Hair follicular keratinocyte (primary cell): ENCODE data around the gene EXTL1. TPM values are rescaled to one million over a fixed set of nuclear protein-coding genes. Genes with fewer than 3 reads are reported as not detected.

Source experiments
- total RNA-seq: library from RNA; depleted of rRNA; stranded (reverse); fragments of >200 nt; gene quantifications from 2 replicates; pipeline ENCODE4 v1.2.3, GENCODE V29; 2015

Gene EXTL1
- not detected in 2 replicates for total RNA-seq

GRCh38 chr1:26021647-26022403 is at the start of gene EXTL1:
EXTL1 (plus strand) TSS chr1:26021775; CDS start chr1:26022647, 872 bp downstream.

GRCh38 chr1:25997828-25998761 is 23.5 kb upstream of the EXTL1 start, which contains the start of gene PAFAH2:
PAFAH2 (minus strand) TSS chr1:25998063; CDS start chr1:25990816, 7,247 bp downstream.

GRCh38 chr1:26045722-26046245 is 24.2 kb downstream of the EXTL1 start, which contains the start of gene SLC30A2:
SLC30A2 (minus strand) TSS chr1:26046118; CDS start chr1:26045896, 222 bp downstream.

GRCh38 chr1:26067432-26067911 is 45.9 kb downstream of the EXTL1 start, which contains the start of gene TRIM63:
TRIM63 (minus strand) TSS chr1:26067630; CDS start chr1:26067494, 136 bp downstream.

Other genes with a start within 250 kb of the EXTL1 start
- 26.2 and 34.3 TPM in 2 replicates for gene SELENON, start 221.6 kb upstream of the EXTL1 start, total RNA-seq
- 17.5 and 21.6 TPM in 2 replicates for gene MTFR1L, start 201.8 kb upstream of the EXTL1 start, total RNA-seq
- 5.2 and 9.2 TPM in 2 replicates for gene AUNIP, start 162.3 kb upstream of the EXTL1 start, total RNA-seq
- 19.8 and 22.9 TPM in 2 replicates for gene PAQR7, start 146.1 kb upstream of the EXTL1 start, total RNA-seq
- 86.1 and 166 TPM in 2 replicates for gene STMN1, start 115.4 kb upstream of the EXTL1 start, total RNA-seq
- 7.8 and 10.5 TPM in 2 replicates for gene PAFAH2, start 23.7 kb upstream of the EXTL1 start, total RNA-seq
- not detected in 2 replicates for gene SLC30A2, start 24.3 kb downstream of the EXTL1 start, total RNA-seq
- gene TRIM63, start 45.9 kb downstream of the EXTL1 start, total RNA-seq = not detected in 2 replicates
- gene PDIK1L, start 90.0 kb downstream of the EXTL1 start, total RNA-seq = 1.5 and 1.6 TPM in 2 replicates
- gene FAM110D, start 137.3 kb downstream of the EXTL1 start, total RNA-seq = not detected in 2 replicates
- gene C1orf232, start 147.2 kb downstream of the EXTL1 start, total RNA-seq = not detected in 2 replicates
- gene ZNF593, start 148.1 kb downstream of the EXTL1 start, total RNA-seq = 55.7 and 57.6 TPM in 2 replicates
- not detected in 2 replicates for gene ZNF593OS, start 150.1 kb downstream of the EXTL1 start, total RNA-seq
- gene CNKSR1, start 155.7 kb downstream of the EXTL1 start, total RNA-seq = 12.1 and 14.1 TPM in 2 replicates
- gene CATSPER4, start 168.8 kb downstream of the EXTL1 start, total RNA-seq = not detected in 2 replicates
- gene CEP85, start 212.4 kb downstream of the EXTL1 start, total RNA-seq = 9.3 and 14.6 TPM in 2 replicates